Ovary (tissue), 3 donors: Measurements from ENCODE around the gene AOC3.

Experiments
- CTCF ChIP-seq, 3 donors: fragments of 450-650 bp in 2 of 3; fragments of 200-600 bp in 1 of 3; IDR thresholded peaks; one replicate each; pipeline versions ENCODE4 v1.5.1 to v1.8.0; 2016 to 2022; ENCODE audit warnings: antibody characterized with exemption in 3 of 3, mild to moderate bottlenecking in 1 of 3
- POLR2A ChIP-seq: fragments of 450-650 bp; IDR thresholded peaks from one replicate; pipeline ENCODE4 v1.6.1; 2017; ENCODE audit warnings: antibody characterized with exemption, mild to moderate bottlenecking, moderate library complexity
- donor health status: DM: no; HTN: no; CAD: no.

GRCh38 chr17:42821176-42821575 is 29.8 kb upstream of the AOC3 start:
- TF ChIP-seq CTCF (IDR thresholded peaks at IDR 0.05) (no peak), POLR2A (no peak)
